ENCODE results near the gene NEU1.

Gene NEU1

DNA sequence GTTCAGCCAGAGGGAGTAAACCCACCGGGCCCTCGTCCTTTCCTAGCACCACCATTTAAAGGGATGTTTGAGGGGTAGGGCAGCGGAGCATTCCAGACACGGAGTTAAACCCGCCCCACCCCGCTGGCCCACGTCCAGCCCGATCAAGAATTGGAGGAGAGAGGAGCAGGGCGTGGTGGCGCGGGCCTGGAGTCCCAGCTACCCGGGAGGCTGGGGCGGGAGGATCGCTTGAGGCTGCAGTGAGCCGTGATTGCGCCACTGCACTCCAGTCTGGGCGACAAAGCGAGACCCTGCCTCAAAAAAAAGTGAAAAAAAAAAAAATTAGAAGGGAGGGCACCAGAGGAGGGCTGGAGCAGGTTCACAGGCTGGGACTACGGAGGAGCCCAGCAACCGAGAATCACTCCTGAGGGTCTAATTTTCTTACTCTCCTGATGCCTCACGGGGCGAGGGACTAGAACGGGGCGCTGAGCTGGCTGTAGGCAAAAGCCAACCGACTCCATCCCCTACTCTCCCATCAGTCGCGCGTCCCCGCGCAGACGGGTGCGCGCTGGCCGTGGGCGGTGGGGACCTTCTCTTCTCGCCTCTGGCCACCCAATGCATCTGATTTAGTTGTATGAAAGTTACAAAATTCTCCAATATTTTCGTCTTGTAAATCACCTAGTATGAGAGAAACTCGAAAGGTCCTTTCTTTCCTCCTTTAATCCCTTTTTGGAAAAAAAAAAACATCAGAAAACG is 41.2 kb downstream of the NEU1 start:
- no peak for TF ChIP-seq GATA3 (IDR thresholded peaks at IDR 0.05; ENCODE audit: low read depth, low read length)
- no peak for TF ChIP-seq GATA2 (IDR thresholded peaks at IDR 0.05; ENCODE audit: low read depth, low read length)

DNA sequence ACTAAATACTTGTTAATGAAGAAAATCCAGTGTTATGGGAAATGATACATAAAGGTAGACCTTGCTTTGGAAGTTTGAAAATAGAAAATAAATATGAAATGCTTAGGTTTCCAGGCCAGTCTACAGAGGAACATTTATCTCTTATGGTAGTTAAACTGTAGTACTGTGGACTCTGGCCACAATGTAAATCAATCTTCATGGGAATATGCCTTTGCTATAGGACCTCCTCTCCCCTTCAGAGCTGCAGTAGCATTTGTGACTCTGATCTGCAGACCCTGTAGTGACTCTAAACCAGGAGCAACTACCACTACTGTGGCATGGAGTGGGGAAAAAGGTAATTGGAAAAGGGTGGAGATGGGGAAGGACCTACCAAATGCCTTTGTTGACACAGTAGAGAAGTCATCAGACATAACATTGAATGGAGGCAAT is 42.7 kb downstream of the NEU1 start:
- no peak for TF ChIP-seq GATA2 (IDR thresholded peaks at IDR 0.05; ENCODE audit: low read depth, low read length)
- TF ChIP-seq GATA3 (IDR thresholded peaks at IDR 0.05; ENCODE audit: low read depth, low read length), result no peak

DNA sequence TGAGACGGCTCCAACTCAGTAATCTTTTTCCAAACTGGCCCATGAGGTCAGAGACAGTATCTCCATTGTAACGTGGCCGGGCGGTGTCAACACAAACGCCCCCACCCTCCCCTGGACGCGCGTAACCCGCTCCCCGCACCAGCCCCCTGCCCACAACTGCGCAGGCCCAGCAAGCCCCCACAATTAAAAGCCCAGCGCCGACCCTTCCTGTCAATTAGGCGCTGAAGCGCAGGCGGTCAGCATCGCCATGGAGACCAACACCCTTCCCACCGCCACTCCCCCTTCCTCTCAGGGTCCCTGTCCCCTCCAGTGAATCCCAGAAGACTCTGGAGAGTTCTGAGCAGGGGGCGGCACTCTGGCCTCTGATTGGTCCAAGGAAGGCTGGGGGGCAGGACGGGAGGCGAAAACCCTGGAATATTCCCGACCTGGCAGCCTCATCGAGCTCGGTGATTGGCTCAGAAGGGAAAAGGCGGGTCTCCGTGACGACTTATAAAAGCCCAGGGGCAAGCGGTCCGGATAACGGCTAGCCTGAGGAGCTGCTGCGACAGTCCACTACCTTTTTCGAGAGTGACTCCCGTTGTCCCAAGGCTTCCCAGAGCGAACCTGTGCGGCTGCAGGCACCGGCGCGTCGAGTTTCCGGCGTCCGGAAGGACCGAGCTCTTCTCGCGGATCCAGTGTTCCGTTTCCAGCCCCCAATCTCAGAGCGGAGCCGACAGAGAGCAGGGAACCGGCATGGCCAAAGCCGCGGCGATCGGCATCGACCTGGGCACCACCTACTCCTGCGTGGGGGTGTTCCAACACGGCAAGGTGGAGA is 47.4 kb downstream of the NEU1 start, which contains the start of the genes HSPA1A and HSPA1L:
Gene HSPA1A (plus strand): TSS at position 519 of the 814 bp plus-strand sequence. CDS start 214 bp downstream, at position 733.
Gene HSPA1L (minus strand): TSS at position 259 of the 814 bp plus-strand sequence. CDS start 3,311 bp downstream, outside the sequence.
- TF ChIP-seq GATA3 (IDR thresholded peaks at IDR 0.05; ENCODE audit: low read depth, low read length) (no peak), GATA2 (IDR thresholded peaks at IDR 0.05; ENCODE audit: low read depth, low read length) (no peak)

DNA sequence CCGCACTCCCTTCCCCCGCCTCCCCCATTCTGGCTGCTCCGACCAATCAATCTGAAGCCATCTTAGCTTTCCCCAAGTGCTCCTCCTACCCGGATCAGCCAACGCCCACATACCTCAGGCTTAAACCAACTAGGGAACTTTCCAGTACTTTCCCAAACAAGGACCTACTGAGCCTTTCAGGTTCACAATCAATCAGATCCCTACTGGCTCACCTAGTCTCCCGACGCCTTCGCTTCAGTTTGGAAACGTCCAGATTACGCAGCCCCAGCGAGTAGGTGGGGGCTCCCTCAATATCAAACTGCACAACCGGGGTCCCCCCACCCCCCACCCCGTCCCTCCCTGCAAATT is 48.0 kb downstream of the NEU1 start:
- TF ChIP-seq GATA2 (IDR thresholded peaks at IDR 0.05; ENCODE audit: low read depth, low read length) (no peak), GATA3 (IDR thresholded peaks at IDR 0.05; ENCODE audit: low read depth, low read length) (no peak)

DNA sequence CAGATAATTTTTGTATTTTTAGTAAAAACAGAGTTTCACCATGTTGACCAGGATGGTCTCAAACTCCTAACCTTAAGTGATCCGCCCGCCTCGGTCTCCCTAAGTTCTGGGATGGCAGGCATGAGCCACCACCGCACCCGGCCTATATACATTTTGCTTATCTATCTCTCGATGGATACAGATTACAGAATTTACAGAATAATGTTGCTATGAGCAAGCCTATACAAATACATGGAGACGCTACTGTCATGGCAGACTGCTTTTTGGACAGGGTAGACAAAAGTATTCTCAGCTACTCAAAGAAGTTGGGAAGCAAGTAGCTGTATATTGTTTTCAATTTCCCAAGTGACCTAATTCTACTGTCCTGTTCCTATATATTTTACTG is 49.2 kb downstream of the NEU1 start:
- TF ChIP-seq GATA2 (IDR thresholded peaks at IDR 0.05; ENCODE audit: low read depth, low read length), result no peak
- no peak for TF ChIP-seq GATA3 (IDR thresholded peaks at IDR 0.05; ENCODE audit: low read depth, low read length)

DNA sequence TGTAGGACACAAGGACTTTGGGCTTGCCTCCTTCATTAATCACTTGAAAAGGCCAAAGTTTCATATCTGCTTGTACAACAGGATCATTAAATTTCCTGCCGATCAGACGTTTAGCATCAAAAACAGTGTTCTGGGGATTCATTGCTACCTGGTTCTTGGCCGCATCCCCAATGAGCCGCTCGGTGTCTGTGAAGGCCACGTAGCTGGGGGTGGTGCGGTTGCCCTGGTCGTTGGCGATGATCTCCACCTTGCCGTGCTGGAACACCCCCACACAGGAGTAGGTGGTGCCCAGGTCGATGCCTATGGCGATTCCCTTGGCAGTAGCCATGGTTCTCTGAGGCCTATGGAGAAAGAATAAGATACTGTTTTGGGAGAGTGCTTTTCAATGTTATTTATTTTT is 51.0 kb downstream of the NEU1 start:
- TF ChIP-seq GATA3 (IDR thresholded peaks at IDR 0.05; ENCODE audit: low read depth, low read length) (no peak), GATA2 (IDR thresholded peaks at IDR 0.05; ENCODE audit: low read depth, low read length) (no peak)
